HepG2 (cell line): ENCODE results near the gene TNFAIP6. TPM values are rescaled to one million over a fixed set of nuclear protein-coding genes. Genes with fewer than 3 reads are reported as not detected.

Source experiments
- ATAC-seq: fragments of 200-7000 bp; cut with Tn5 transposase; 3 replicates; pipeline ENCODE4 v1.9.1; 2020; ENCODE audit warnings: mild to moderate bottlenecking, moderate library complexity
- BruUV-seq: library from RNA; stranded (reverse); fragments of 400-500 nt; replicated peaks from 2 replicates; lab custom pipeline; 2021; lab: Mats Ljungman, UMichigan
- CTCF ChIA-PET: fragments of 300-600 bp; formaldehyde crosslinking; extraction: SDS; loops from one replicate; lab custom pipeline; 2021; ENCODE audit warnings: low total read pairs, inconsistent platforms, low intra/inter-chr PET ratio; lab: Yijun Ruan, JAX
- POLR2A ChIA-PET: fragments of 350-600 bp; sonication (Branson Sonifier 250); formaldehyde crosslinking; loops from one replicate; lab custom pipeline; 2020; ENCODE audit warnings: antibody characterized with exemption, inconsistent platforms; lab: Yijun Ruan, JAX
- DNase-seq: peaks from one replicate; pipeline ENCODE4 v3.0.0-alpha.2; 2015; ENCODE audit warnings: low spot score
- FAIRE-seq: peaks from 3 replicates; lab custom pipeline; 2011; peaks lifted over from hg19 to GRCh38; lab: Jason Lieb, UNC
- H2AFZ ChIP-seq: one replicate; pipeline ENCODE4 v1.6.1; 2011; ENCODE audit warnings: low read length, inconsistent platforms
- H3K27ac ChIP-seq: fragments of 300-600 bp; 3 replicates; pipeline ENCODE4 v1.8.0; 2011; ENCODE audit warnings: mixed run types, mild to moderate bottlenecking, mixed read lengths, low read length, inconsistent platforms; ENCODE audit not compliant: insufficient read depth; ENCODE audit errors: extremely low read length
- H3K27me3 ChIP-seq, 2 experiments: fragments of 200-600 bp in 1 of 2; 2 replicates in 1 of 2; 3 replicates in 1 of 2; pipeline versions ENCODE4 v1.6.0 to v1.8.0; 2011; ENCODE audit warnings: low read length in 2 of 2, mild to moderate bottlenecking in 2 of 2, moderate library complexity in 2 of 2, inconsistent platforms in 1 of 2; ENCODE audit not compliant: insufficient read depth in 2 of 2, control insufficient read depth in 1 of 2
- H3K36me3 ChIP-seq, 2 experiments: fragments of 200-600 bp in 1 of 2; replicated peaks in 1 of 2; 2 replicates in 1 of 2; 3 replicates in 1 of 2; pipeline versions ENCODE4 v1.5.1 to v1.8.0; 2011; ENCODE audit warnings: low read length in 2 of 2, inconsistent platforms in 1 of 2; ENCODE audit not compliant: insufficient read depth in 2 of 2, control insufficient read depth in 1 of 2
- H3K4me1 ChIP-seq: 2 replicates; pipeline ENCODE4 v1.5.1; 2012; ENCODE audit warnings: low read length, inconsistent platforms; ENCODE audit not compliant: insufficient read depth
- H3K4me2 ChIP-seq: 2 replicates; pipeline ENCODE4 v1.6.0; 2011; ENCODE audit warnings: low read depth, low read length, inconsistent platforms
- H3K4me3 ChIP-seq, 3 experiments: fragments of 200-600 bp in 1 of 3; sonication (generic), shearing (Covaris generic) in 1 of 3; replicated peaks in 1 of 3; 2 replicates each; pipeline ENCODE4 v1.5.1; 2011 to 2016; ENCODE audit warnings: low read length in 3 of 3, inconsistent platforms in 2 of 3, low read depth in 2 of 3, mild to moderate bottlenecking in 2 of 3, control low read depth in 1 of 3, mixed read lengths in 1 of 3; ENCODE audit not compliant: insufficient read depth in 1 of 3
- H3K79me2 ChIP-seq: one replicate; pipeline ENCODE4 v1.6.1; 2011; ENCODE audit warnings: low read length, inconsistent platforms; ENCODE audit not compliant: insufficient read depth
- H3K9ac ChIP-seq: 2 replicates; pipeline ENCODE4 v1.6.0; 2011; ENCODE audit warnings: mild to moderate bottlenecking, low read depth, low read length, inconsistent platforms; ENCODE audit not compliant: insufficient read depth
- H3K9me3 ChIP-seq: 2 replicates; pipeline ENCODE4 v1.5.1; 2012; ENCODE audit warnings: mild to moderate bottlenecking, low read length
- H4K20me1 ChIP-seq: 2 replicates; pipeline ENCODE4 v1.6.0; 2011; ENCODE audit warnings: inconsistent platforms, mild to moderate bottlenecking, low read length, moderate library complexity; ENCODE audit not compliant: insufficient read depth
- ATRX ChIP-seq: sonication (generic); formaldehyde crosslinking; IDR thresholded peaks from 2 replicates; pipeline ENCODE4 v1.4.0; 2020; ENCODE audit warnings: missing genetic modification reagents, borderline replicate concordance
- CHD4 ChIP-seq: fragments of 200-600 bp; sonication (generic); IDR thresholded peaks from 2 replicates; pipeline ENCODE4 v1.7.0; 2017; ENCODE audit warnings: mild to moderate bottlenecking, low read length, borderline replicate concordance
- FOXA1 ChIP-seq, 2 experiments: fragments of 450-650 bp in 1 of 2; sonication (generic) in 1 of 2; formaldehyde crosslinking in 1 of 2; IDR thresholded peaks; 2 replicates each; pipeline versions ENCODE4 v1.4.0 to v1.6.1; 2016 to 2020; ENCODE audit warnings: missing genetic modification reagents in 1 of 2
- GLI4 ChIP-seq: sonication (generic); formaldehyde crosslinking; IDR thresholded peaks from 2 replicates; pipeline ENCODE4 v1.5.1; 2020; ENCODE audit warnings: missing genetic modification reagents, mild to moderate bottlenecking, moderate library complexity, borderline replicate concordance
- KAT8 ChIP-seq: IDR thresholded peaks from 2 replicates; pipeline ENCODE4 v1.6.1; 2016; ENCODE audit warnings: missing genetic modification reagents, missing compliant biosample characterization
- KDM3A ChIP-seq: IDR thresholded peaks from 2 replicates; pipeline ENCODE4 v1.6.1; 2018; ENCODE audit warnings: low read depth, missing compliant biosample characterization
- MAFK ChIP-seq, 2 experiments: IDR thresholded peaks in 1 of 2; conservative IDR thresholded peaks in 1 of 2; 2 replicates each; pipeline ENCODE4 v1.6.1; 2011; ENCODE audit warnings: improper control_type of control experiment in 2 of 2, low read length in 2 of 2
- MEIS2 ChIP-seq: sonication (generic); formaldehyde crosslinking; IDR thresholded peaks from 2 replicates; pipeline ENCODE4 v1.9.0; 2021; ENCODE audit warnings: mild to moderate bottlenecking, missing genetic modification reagents
- POGZ ChIP-seq: sonication (generic); formaldehyde crosslinking; IDR thresholded peaks from 2 replicates; pipeline ENCODE4 v1.4.0; 2020; ENCODE audit warnings: mild to moderate bottlenecking, missing genetic modification reagents
- PRDM4 ChIP-seq: sonication (generic); formaldehyde crosslinking; IDR thresholded peaks from 2 replicates; pipeline ENCODE4 v1.9.0; 2021; ENCODE audit warnings: missing genetic modification reagents, borderline replicate concordance
- SALL1 ChIP-seq: sonication (generic); formaldehyde crosslinking; IDR thresholded peaks from 2 replicates; pipeline ENCODE4 v1.8.0; 2022; ENCODE audit warnings: mild to moderate bottlenecking, missing genetic modification reagents
- ZNF17 ChIP-seq: sonication (generic); formaldehyde crosslinking; IDR thresholded peaks from 2 replicates; pipeline ENCODE4 v1.5.0; 2020; ENCODE audit warnings: mild to moderate bottlenecking, missing genetic modification reagents
- ZNF224 ChIP-seq: sonication (generic); formaldehyde crosslinking; IDR thresholded peaks from 2 replicates; pipeline ENCODE4 v1.5.0; 2020; ENCODE audit warnings: mild to moderate bottlenecking, missing genetic modification reagents
- ZNF670 ChIP-seq: sonication (generic); formaldehyde crosslinking; IDR thresholded peaks from 2 replicates; pipeline ENCODE4 v1.8.0; 2022; ENCODE audit warnings: mild to moderate bottlenecking, missing genetic modification reagents, borderline replicate concordance
- ZNF891 ChIP-seq: sonication (generic); formaldehyde crosslinking; IDR thresholded peaks from 2 replicates; pipeline ENCODE4 v1.5.0; 2020; ENCODE audit warnings: mild to moderate bottlenecking, missing genetic modification reagents
- WGBS: methylation state at CpG from one replicate; pipeline ENCODE4 v1.1.6; 2017; ENCODE audit warnings: low lambda C conversion rate; 5-methylcytosine and 5-hydroxymethylcytosine counted together
- in situ Hi-C: cut with HindIII; loops from 2 replicates; pipeline ENCODE4 v1.10.0; 2017; ENCODE audit warnings: low pct_unique_long_range_greater_than_20kb; ENCODE audit not compliant: extremely low pct_ligation_motif_present
- intact Hi-C: fragments of 100-400 bp; cut with micrococcal nuclease; formaldehyde crosslinking; loops from one replicate; pipeline ENCODE4 v1.10.0; 2022; ENCODE audit not compliant: unreplicated experiment
- polyA plus RNA-seq, 8 experiments: library from polyadenylated mRNA; depleted of rRNA in 3 of 8; stranded (reverse) in 7 of 8; unstranded in 1 of 8; fragments of >200 nt; fragmentation: Illumina TruSeq in 4 of 8; extraction: Trizol in 4 of 8; gene quantifications; 2 replicates each; pipeline versions ENCODE4 v1.2.1 to v1.2.3, GENCODE V29; 2011 to 2016; ENCODE audit warnings: low read depth in 4 of 8, missing spikeins in 1 of 8, mixed read lengths in 1 of 8; ENCODE audit not compliant: insufficient read depth in 1 of 8
- total RNA-seq, 5 experiments: library from RNA; depleted of rRNA; stranded (reverse); fragments of >200 nt; fragmentation: Illumina TruSeq; extraction: Trizol; gene quantifications; 2 replicates each; pipeline ENCODE4 v1.2.3, GENCODE V29; 2016; ENCODE audit warnings: low read depth in 1 of 5
- TF ChIP-seq, protein P1 (sequence below): sonication (generic); formaldehyde crosslinking; IDR thresholded peaks from 2 replicates; pipeline ENCODE4 v1.4.0; 2020; ENCODE audit warnings: missing genetic modification reagents
- TF ChIP-seq, protein P2 (sequence below): sonication (generic); formaldehyde crosslinking; IDR thresholded peaks from 2 replicates; pipeline ENCODE4 v1.8.0; 2022; ENCODE audit warnings: missing genetic modification reagents, low read depth, mild to moderate bottlenecking, borderline replicate concordance

TNFAIP6 gene
- total and polyA plus RNA-seq, 2 of the 13 experiments (the other 11 are each of a cell fraction or from before 2014, with no cell fraction given): not detected

- Histone ChIP-seq H3K27me3 (peaks cover 0 to 9% of the 10 kb centered on the region in 2 experiments; a peak in 1 of 5 replicates), H3K4me2 (no peak overlapping the region), H3K9me3 (no peaks in the 10 kb centered on the region), H3K4me1 (peaks cover 7% of the 10 kb centered on the region; the same call in 1 of the 2 replicates), H3K27ac (no peak overlapping the region), H3K36me3 (no peaks in the 10 kb centered on the region), H4K20me1 (no peaks in the 10 kb centered on the region), H3K4me3 (no peak overlapping the region), H3K9ac (no peak overlapping the region), H3K79me2 (no peaks in the 10 kb centered on the region), H2AFZ (no peak overlapping the region)
- in situ Hi-C loops (no loop called here), intact Hi-C loops (no loop called here)
- WGBS: 0% methylated on average over 1 of the region's 1 CpG
- TF ChIP-seq MAFK (conservative IDR thresholded peaks at IDR 0.05 in 1 of 2, IDR thresholded peaks at IDR 0.05 in 1 of 2; ENCODE audit: low read length in 2 of 2) (peak in 1 of 2 experiments; percentile 20; a peak in 1 of 4 replicates), ZNF224 (no peak)
- no peak for DNase-seq
- FAIRE-seq: no peak
- no TSS peak for BruUV-seq
- ChIA-PET CTCF (no interaction called here), POLR2A (no interaction called here)
- no peak for ATAC-seq
These were observed 19.7 kb upstream of the TNFAIP6 start for GRCh38 chr2:151337643-151338042.

DNA sequence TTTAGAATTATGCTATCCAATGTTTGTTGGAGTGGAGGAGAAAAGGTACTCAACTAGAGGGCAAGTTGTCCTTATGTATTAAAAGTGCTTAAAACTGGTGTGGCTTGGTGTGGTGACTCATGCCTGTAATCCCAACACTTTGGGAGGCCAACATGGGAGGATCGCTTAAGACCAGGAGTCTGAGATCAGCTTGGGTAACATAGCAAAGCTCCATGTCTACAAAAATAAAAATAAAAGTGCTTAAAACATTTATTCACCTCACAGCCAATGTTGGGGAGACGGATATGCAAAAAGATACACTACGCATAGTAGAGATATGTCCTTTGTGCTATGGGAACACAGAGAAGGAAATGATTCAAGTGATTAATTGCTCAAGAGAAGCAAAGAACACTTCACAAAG is 19.3 kb upstream of the TNFAIP6 start:
- CTCF ChIA-PET: no interaction called here
- Histone ChIP-seq H4K20me1 (no peaks in the 10 kb centered on the region), H3K9ac (no peak overlapping the region), H3K27me3 (peaks cover 0 to 9% of the 10 kb centered on the region in 2 experiments; a peak in 1 of 5 replicates), H2AFZ (no peak overlapping the region), H3K4me3 (no peak overlapping the region), H3K9me3 (no peaks in the 10 kb centered on the region), H3K4me1 (peaks cover 7% of the 10 kb centered on the region; the same call in 1 of the 2 replicates), H3K36me3 (no peaks in the 10 kb centered on the region), H3K4me2 (no peak overlapping the region), H3K79me2 (no peaks in the 10 kb centered on the region), H3K27ac (no peak overlapping the region)
- ATAC-seq (no peak), FAIRE-seq (peak; percentile 47), DNase-seq (no peak)
- no TSS peak for BruUV-seq
- in situ Hi-C loops (no loop called here), intact Hi-C loops (no loop called here)
- POLR2A ChIA-PET: no interaction called here
- WGBS: 31% methylated on average over 3 of the region's 3 CpGs
- TF ChIP-seq KDM3A (CRISPR knock-in tag) (no peak), SALL1 (CRISPR knock-in tag) (no peak), CHD4 (no peak), MEIS2 (CRISPR knock-in tag) (no peak), ATRX (no peak), FOXA1 (IDR thresholded peaks at IDR 0.05) (no peak), FOXA1 (CRISPR knock-in tag; IDR thresholded peaks at IDR 0.05) (no peak), PRDM4 (no peak), POGZ (CRISPR knock-in tag) (no peak), ZNF17 (no peak), ZNF891 (CRISPR knock-in tag) (no peak), ZNF670 (no peak), KAT8 (CRISPR knock-in tag) (no peak), GLI4 (CRISPR knock-in tag) (no peak)
- TF ChIP-seq, protein P1, sequence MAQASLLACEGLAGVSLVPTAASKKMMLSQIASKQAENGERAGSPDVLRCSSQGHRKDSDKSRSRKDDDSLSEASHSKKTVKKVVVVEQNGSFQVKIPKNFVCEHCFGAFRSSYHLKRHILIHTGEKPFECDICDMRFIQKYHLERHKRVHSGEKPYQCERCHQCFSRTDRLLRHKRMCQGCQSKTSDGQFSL (CRISPR knock-in tag): no peak
- TF ChIP-seq, protein P2, sequence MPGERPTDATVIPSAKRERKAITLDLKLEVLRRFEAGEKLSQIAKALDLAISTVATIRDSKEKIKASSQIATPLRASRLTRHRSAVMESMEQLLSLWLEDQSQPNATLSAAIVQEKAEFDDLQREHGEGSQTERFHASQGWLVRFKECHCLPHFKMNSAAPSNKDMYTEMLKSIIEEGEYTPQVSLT (CRISPR knock-in tag): no peak
